Embryonic facial prominence (tissue), 1 donor: ENCODE results near the gene BRD2.

Experiments
- DNase-seq: peaks from one replicate; pipeline ENCODE4 v3.0.0-alpha.2; 2016; ENCODE audit errors: extremely low spot score

Gene BRD2

DNA sequence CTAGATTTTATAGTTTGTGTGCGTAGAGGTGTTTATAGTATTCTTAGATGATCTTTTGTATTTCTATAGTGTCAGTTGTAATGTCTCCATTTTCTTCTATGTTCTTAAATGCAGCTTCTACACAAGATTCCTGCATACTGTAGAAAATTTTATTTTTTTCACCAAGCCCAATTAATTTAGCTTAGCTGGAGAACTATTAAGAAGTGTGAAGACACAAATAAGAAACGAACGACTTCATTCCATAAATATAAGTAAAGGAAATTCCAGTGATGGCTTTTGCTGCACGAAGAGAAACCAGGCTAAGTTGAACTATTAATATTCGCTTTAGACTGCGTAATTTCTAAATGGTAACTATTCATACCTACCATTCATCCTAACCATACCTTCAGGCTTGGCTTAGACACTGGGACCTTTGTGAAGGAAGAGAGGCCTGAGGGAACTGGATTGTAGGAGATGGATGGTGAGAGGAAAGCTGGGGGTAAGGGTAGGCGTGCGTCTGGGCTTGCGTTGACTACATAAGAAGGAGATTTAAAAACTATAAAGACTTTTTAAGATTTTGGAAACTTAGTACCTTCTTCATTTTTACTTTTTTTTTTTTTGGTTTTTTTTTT, 25.1 kb downstream of the BRD2 start:
- no peak for DNase-seq

DNA sequence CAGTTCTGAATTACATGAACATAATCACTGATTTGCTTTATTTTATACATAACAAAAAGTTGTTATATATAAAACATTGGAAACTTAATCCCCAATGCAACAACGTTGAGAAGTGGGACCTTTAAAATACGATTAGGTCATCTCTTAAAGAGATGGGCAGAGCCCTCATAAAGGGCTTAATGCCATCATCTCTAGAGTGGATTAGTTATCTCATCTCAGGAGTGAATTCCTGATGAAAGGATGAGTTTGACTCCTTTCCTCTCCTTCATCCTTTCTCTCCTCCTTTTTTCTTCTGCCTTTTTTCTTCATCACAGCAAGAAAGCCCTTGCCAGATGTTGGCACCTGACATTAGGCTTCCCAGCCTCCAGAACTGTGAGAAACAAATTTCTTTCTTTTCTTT, 27.1 kb downstream of the BRD2 start:
- no peak for DNase-seq

DNA sequence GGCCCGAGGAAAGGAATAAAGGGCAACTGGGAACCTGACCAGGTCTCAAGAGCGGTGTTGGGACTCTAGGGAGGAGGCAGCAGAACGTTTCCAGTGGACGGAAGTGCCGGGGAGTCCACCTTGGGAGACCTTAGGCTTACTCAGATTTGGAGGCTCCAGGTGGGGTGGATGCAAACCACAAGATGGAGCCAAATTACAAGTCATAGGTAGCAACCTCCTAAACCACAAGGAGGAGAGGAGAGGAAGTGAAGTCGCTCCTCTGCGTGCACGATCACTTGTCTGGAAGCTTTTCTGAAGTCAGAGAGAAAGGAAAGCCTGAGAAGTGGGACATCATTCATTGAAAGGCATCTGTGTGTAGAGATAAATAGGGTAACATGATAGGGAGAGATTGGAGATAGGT, 31.7 kb downstream of the BRD2 start:
- DNase-seq, result peak; percentile 36

DNA sequence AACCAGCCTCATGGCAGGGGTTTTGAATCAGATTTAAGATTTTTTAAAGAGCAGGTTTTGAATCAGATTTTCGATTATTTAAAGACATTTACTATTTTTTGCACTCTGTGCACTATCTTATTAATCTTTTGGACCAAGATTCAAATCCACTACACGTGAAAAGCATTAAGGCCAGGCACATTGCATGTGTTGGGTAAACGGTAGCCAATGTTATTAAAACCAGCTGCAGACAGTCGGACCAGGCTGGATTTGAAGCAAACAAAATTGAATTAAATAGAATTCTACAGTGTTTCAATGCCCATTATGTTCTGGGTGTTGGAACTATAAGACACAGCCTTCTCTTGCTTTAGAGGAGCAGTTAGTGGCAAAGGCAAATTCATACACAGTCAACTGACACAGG, 33.3 kb downstream of the BRD2 start:
- no peak for DNase-seq

DNA sequence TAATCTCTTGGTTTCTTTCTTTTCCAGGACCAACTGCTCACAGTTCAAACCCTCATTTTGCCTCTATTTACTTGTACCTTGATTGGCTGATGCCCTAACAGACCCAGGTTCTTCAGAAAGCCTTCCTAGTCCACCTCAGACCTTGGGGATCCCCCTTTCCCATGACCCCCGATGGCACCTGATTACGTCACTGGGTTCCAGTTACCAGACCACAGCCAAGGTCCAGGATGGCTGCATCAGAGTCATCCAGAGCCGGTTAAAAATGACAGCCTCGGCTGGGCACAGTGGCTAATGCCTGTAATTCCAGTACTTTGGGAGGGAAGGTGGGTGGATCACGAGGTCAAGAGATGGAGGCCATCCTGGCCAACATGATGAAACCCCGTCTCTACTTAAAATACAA, 36.5 kb downstream of the BRD2 start:
- DNase-seq, result no peak

DNA sequence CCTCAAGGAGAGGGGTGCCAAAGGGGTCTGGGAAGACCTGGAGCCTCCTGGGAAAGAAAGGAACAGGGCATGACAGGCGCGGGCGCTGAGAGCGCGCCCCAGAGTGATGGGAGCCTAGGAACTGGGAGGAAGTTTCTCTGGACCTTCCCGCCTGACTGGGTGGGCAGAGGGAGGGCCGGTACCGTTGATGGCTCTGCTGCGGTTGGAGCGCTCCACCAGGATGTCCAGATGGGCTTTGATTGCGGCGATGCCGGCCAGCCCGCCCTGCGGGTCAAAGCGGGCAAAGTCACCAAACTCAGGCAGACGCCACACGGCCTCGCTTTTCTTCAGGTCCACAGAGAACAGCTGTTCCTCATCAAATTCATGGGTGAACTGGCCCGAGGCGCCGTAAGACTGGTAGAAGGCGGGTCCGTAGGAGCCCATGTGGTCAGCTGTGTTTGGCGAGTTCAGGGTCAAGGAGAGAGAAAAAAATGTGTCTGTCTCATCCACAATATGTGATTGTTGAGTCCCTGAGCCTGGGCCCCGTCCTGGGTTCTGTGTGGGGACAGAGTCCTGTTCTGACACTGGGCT, 39.5 kb downstream of the BRD2 start:
- DNase-seq, result no peak

DNA sequence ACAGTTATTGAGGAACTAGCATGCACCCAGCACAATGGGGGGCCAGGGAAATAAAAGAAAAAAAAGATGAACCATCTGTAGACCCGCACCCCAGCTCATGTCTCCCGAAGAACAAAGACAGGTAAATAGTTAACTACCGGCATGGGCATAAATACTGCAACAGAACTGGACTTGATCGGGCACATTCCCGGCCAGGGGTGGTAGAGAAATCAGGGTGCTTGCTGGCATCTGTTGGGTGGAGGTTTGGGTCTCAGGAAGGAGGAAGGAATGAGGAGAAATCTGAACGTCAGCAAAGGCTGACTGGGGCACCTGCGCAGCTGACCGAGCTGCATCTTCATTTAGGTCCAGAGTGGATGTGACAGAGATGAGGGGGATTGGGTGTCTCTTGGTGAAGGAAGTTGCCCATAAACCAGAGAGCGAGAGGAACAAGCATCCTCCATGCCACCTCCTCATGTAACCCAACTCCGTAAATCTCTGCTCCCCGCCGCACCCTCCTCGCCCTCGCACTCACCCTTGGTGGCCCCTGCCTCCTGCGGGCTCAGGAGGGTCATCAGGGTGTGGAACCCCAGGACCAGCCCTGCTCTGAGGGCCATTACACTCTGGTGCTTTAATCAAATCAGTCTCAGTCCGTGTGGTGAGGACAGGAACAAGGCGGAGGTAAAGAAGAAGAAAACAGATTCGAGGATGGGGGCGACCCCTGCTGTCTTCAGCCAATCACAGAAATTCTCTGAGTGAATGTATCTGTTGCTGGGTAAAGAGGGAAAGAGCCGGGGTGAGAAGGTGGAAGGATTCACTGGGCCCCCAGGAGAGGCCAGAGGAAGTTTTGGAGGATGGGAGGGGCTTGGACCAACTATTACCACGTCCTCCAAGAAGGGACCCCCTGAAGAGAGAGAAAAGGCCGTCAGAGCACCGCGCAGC, 40.8 kb downstream of the BRD2 start, which contains the start of gene HLA-DOA:
Gene HLA-DOA (minus strand): TSS at position 648 of the 918 bp plus-strand sequence.
- no peak for DNase-seq

DNA sequence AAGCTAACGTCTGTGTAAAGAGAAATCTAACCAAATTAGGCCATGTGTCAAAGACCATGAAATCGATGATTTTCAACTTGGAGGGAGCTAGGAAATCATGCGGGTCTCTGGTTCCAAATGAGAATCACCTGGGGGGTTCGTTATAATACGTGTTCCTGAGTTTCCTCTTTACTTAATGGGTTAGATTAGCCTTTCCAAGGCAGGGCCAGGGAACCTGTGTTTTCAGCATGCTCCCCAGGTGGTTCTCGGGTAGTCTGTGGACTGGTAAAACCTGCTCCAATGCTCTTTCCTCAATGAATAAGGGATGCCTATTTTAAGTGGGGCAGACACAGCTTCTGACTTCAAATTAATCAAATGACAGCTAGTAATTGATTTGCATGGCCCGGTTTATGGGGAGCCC, 42.0 kb downstream of the BRD2 start:
- DNase-seq, result no peak

DNA sequence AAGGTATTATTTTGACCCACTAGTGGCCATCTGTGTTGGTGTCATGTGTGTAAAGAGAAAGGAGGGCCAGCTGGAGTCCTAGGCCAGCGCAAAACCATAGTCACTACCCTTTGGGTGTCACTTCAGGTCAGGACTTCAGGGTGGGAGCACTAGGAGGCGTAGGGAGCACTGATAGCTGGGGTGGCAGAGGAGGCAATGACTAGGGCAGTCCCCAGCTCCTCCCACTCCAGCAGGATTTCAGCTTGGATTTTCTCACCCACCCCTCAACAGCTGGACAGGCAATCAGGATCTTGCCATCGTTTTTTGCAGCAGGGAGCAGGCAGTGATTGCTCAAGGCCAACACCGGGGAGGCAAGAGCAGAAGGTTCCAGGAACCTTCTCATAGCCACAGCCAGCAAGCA, 45.2 kb downstream of the BRD2 start:
- no peak for DNase-seq

DNA sequence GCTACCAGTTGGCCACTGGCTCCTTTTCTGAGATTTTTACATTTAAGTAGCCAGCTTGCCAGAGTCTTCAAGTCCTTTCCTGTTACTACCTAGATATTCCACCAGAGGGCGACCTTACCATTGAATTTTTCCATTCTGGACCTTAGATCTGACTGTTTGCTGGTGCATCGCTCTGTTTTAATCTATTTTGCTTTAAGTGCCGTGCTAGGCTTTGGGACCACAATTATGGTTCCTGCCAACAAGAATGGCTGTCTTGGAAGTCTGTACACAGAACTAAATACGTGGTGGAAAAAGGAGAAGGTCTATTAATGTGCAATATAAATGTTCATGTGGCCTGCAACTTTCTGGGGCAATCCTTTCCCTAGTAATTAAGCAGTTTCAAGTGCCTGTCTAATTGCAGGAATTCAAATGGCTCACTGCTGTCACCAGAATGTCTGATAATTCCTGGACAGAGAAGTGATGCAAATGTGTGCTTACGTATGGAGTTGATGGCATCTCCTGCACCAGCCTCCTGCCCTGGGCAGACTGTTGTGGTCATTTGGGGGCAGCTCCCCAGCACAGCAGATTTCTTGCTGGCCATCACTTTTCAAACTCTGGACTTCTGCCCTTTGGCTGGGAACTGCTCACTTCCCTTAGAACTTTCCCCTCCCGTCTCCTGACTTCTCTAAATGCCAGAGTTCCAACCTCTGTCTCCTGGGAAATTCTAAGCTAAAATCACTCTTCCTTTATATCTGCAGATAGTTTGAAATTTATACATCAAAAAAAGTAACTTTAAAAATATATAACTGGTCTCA, 46.6 kb downstream of the BRD2 start:
- DNase-seq, result peak; percentile 81

DNA sequence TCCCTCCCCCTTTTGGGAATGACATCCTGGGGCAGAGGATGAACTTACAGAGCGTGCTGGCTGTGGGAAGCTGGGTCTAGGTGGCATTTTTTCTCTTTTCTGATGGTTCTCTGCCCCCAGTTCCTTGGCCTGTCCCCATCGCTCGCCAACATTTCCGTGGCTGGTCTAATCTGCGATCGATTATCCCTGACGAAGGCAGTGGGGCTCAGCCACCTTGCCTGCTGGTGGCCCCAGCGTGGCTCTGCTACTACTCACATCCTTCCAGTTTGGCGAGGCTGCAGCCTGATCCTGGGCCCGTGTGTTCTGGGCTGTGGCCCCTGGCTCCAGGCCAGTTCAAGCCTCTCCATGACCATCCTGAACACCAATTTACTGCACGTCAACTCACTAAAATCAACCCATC, 47.4 kb downstream of the BRD2 start:
- no peak for DNase-seq

DNA sequence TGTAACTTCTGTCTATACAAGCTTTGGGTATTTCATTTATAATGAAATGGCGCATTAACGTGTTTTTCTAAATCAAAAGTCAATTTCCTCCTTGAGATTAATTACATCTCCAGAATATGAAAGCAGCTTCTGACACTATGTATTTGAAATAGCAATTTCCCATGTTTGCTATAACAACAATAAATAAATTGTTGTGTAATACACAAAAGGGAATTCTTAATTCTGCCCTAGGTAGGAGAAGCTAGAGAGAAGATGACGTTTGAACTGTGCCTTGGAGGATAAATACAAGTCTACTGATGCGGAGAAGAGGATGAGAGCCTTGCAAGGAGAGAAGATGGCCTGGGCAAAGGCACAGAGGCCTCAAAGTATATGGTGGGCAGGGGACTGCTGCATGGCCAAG, 48.6 kb downstream of the BRD2 start:
- DNase-seq, result no peak

DNA sequence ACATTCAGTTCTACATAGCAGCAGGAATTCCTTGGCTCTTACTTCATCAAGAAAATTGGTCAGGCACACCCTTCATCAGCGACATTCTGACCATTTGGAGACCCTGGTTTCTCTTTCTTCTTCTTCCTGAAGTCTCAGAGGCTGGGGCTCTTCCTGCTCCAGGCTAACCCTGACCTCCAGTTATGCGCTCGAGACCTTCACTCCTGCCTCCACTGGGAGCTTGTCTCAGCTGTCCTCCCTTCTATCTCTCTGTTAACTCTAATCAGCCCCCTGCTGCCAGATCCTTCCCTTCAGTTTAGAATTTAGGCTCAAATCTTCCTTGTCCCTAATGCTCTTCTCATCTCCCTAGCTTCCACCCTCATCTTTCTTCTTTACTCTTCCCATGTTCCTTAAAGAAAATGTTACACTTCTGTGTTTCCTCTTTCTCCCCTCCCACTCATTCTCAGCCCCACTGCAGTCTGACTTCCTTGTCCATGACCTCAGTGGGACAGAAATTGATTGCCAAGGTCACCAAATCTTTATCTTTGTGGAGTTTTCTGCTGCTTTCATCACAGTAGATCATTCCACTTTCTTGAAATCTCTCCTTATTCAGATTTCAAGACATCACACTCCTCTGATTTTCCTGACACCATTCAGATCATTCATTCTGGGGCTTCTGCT, 49.4 kb downstream of the BRD2 start:
- DNase-seq, result no peak

DNA sequence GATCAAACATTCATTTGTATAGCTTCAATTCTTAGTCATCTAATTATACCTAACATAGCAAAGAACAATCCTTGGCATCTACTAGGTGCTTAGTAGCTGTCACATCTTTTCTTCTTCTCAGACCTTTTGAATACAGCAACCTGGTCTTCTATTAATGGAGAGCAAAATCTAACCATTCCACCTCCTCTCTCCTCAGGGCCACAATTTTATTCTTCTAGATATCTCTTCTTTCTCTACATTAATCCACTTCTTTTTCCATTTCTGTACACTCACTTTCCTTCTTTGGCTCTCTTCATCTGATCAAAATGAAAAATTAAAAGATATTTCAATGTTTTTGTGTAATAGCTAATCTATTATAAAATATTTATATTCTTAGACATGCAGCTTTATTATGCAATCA, 50.0 kb downstream of the BRD2 start:
- DNase-seq, result no peak

DNA sequence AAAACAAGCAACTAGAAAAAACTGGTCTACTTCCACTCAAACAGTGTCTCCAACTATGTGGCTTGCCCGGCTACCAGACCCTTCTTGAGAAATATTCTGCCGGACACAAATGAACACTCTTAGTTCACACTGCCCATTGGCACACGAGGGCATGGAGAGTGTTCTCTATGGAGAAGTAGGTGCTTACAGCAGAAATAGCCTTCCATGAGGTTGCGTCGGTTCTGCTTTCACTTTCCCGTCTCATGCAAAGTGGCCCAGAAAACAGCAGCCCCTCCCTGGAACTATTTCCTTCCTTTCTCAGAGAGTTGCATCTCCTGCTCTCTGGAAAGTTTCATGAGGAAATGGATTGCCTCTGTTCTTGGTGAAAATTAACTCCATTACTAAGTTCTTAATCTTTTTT, 50.5 kb downstream of the BRD2 start:
- DNase-seq, result no peak

DNA sequence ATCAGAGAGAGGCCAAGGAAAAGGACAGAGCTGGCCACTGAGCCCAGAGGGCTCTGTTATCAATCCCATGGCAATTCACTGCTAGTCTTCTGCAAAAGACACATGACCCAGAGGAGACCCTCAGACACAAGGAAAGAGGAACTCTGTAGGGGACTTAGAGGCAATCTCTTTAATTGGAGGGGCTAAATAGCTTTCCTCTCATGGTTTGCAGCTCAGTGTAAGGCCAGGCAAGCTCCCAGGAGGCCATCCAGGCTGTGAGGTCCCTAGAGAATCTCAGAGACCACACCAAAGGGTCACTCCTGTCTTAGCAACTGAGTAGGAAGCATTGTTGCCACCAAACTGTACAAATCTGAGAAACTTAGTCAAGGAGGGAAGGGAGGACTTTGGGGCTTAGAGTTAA, 51.0 kb downstream of the BRD2 start:
- DNase-seq, result no peak

DNA sequence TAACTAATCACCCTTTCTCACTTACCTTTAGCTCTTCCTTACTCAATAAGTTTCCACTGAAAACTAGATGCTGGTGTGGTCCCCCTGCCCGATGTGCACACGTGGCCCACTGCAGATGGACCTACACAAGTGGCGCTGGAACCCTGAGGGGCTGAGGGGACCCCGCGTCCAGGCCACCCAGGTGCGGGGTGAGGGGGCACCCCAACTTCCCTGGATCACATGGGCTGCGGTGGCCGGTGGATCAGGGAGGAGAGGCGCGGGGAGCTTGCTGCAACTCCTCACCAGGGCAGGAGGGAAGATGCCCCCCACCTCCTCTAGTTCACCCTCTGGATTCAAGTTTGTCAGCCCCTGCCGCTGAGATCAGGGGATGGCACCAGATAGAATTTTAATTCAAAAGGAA, 53.5 kb downstream of the BRD2 start:
- no peak for DNase-seq

DNA sequence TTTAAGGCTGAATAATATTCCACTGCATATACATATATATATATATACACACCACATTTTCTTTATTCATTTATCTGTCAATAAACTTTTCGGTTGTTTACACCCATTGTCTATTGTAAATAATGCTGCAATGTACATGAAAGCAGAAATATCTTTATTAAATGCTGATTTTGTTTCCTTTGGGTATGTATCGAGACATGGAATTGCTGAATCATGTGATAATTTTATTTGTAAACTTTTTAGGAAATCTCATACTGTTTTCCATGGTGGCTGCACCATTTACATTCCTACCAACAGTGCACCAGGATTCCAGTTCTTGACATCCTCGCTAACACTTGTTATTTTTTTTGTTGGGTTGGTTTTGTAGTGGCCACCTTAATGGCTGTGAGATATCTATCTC, 55.1 kb downstream of the BRD2 start:
- no peak for DNase-seq

DNA sequence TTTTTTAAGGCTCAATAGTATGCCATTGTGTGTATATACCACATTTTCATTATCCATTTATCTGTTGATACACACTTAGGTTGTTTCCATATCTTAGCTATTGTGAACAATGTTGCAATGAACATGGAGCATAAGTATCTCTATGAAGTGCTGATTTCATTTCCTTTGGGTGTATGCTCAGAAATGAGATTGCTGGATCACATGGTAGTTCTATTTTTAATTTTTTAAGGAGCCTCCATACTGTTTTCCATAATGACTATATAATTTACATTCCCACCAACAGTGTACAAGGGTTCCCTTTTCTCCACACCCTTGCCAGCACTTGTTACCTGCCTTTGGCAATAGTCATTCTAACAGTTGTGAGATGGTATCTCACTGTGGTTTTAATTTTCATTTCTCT, 56.1 kb downstream of the BRD2 start:
- DNase-seq, result no peak

DNA sequence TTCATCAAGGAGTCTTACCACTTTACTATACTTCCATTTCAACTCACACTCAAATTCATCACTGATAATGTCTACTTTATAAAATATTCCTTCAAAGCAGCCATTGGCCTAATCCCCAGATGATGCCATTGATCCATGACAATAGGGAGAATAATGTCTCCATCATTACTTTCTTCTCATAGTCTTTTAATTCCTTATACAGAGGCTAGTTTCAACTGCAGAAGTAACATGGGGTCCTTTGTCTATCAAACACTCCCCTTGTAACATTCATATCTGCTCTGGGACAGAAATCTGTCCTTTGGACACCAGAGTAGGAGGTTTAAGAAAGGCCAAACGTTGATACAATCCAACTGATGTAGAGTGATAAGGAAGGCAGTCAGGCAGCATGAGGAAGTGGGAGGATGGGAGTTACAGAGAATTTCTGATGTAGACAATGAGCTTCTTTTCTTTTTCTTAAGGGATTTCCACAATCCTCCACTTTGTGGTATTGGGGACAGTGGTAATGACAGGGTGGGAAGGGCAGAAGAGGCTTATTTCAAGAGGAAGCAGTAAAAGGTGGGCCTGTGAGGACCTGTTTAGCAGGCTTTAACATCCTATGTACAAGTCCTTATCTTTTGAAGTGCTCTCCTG, 59.9 kb downstream of the BRD2 start:
- no peak for DNase-seq
